ENCODE results near the gene LCP1.

LCP1 gene

DNA sequence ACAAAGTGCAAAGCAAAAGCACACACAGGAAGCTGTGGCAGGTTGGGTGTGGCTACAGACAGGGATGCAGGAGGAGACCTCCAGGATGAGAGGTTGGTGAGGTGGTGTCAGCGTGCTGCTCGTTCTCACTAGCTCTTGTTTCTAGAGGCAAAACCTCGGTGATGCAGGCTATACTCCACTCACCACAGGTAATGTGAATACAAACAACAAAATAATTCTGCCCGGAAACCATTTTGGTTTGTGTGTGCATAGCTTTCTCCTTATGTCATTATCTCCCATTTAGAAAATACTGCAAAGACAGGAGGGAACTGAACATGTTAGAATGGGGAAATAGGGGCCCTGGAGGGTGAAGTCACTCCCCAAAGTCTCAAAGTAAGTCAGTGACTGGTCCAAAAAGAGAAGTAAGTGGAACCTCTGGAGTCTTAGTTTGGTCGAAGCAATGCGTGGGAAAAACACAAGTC, 9.4 kb downstream of the LCP1 start:
- H3K79me2 ChIP-seq, result no peaks in the 10 kb centered on the region
- no peak overlapping the region for H2AFZ ChIP-seq
- no peak overlapping the region for H3K4me3 ChIP-seq (ENCODE audit: low read depth, low read length)
- no peaks in the 10 kb centered on the region for H3K27me3 ChIP-seq (ENCODE audit: control insufficient read depth, insufficient read depth, low read length)
- H3K9ac ChIP-seq, result no peak overlapping the region
- no peak overlapping the region for H3K4me2 ChIP-seq (ENCODE audit: low read length)
- no peaks in the 10 kb centered on the region for H3K36me3 ChIP-seq (ENCODE audit: control insufficient read depth, insufficient read depth, low read length)
- TF ChIP-seq, protein P1, sequence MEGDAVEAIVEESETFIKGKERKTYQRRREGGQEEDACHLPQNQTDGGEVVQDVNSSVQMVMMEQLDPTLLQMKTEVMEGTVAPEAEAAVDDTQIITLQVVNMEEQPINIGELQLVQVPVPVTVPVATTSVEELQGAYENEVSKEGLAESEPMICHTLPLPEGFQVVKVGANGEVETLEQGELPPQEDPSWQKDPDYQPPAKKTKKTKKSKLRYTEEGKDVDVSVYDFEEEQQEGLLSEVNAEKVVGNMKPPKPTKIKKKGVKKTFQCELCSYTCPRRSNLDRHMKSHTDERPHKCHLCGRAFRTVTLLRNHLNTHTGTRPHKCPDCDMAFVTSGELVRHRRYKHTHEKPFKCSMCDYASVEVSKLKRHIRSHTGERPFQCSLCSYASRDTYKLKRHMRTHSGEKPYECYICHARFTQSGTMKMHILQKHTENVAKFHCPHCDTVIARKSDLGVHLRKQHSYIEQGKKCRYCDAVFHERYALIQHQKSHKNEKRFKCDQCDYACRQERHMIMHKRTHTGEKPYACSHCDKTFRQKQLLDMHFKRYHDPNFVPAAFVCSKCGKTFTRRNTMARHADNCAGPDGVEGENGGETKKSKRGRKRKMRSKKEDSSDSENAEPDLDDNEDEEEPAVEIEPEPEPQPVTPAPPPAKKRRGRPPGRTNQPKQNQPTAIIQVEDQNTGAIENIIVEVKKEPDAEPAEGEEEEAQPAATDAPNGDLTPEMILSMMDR (IDR thresholded peaks at IDR 0.05), result no peak
- peaks cover 6% of the 10 kb centered on the region for H3K4me1 ChIP-seq
- no peak overlapping the region for H3K27ac ChIP-seq
- no peaks in the 10 kb centered on the region for H3K9me3 ChIP-seq (ENCODE audit: control insufficient read depth, low read length)

DNA sequence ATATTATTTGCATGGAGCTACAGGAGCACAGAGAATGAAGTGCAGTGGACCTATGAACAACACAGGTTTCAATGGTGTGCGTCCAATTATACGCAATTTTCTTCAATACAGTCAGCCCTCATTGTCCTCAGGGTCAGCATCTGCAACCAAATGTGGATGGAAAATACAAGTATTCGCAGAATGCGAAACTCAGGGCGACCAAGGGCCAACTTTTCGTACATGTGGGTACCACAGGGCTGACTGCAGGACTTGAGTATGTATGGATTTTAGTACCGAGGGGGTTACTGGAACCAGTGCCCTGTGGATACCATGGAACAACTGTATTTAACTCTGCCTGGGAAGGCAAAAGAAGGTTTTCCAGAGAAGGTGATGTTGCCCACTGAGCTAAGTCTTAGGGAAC, 10.2 kb downstream of the LCP1 start:
- no peaks in the 10 kb centered on the region for H3K27me3 ChIP-seq (ENCODE audit: control insufficient read depth, insufficient read depth, low read length)
- no peak overlapping the region for H2AFZ ChIP-seq
- no peaks in the 10 kb centered on the region for H3K36me3 ChIP-seq (ENCODE audit: control insufficient read depth, insufficient read depth, low read length)
- H3K79me2 ChIP-seq, result no peaks in the 10 kb centered on the region
- TF ChIP-seq, protein P1 (IDR thresholded peaks at IDR 0.05), result no peak
- H3K4me3 ChIP-seq (ENCODE audit: low read depth, low read length), result no peak overlapping the region
- peaks cover 6% of the 10 kb centered on the region for H3K4me1 ChIP-seq
- no peak overlapping the region for H3K9ac ChIP-seq
- no peak overlapping the region for H3K27ac ChIP-seq
- H3K4me2 ChIP-seq (ENCODE audit: low read length), result no peak overlapping the region
- H3K9me3 ChIP-seq (ENCODE audit: control insufficient read depth, low read length), result no peaks in the 10 kb centered on the region

DNA sequence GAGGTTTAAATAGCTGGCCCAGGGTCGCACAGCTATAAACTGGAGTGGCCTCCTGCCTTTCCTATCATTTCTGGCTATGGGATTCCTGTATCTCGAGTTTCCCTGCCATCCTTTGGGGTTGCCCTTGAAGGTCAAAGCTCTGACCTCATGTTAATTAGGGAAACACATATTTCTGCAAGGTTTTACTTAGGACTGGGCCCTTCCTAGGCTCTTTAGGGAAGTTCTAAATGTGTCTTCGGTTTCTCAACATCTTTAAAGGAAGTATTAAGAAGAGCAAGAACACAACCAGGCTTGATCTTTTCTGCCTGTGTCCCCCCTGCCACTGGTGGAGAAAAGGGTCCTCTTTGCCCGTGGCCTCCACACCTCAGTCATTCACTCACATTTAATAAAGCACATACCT, 10.8 kb downstream of the LCP1 start:
- TF ChIP-seq, protein P1 (IDR thresholded peaks at IDR 0.05), result no peak
- no peak overlapping the region for H2AFZ ChIP-seq
- H3K9me3 ChIP-seq (ENCODE audit: control insufficient read depth, low read length), result no peaks in the 10 kb centered on the region
- no peaks in the 10 kb centered on the region for H3K36me3 ChIP-seq (ENCODE audit: control insufficient read depth, insufficient read depth, low read length)
- H3K27ac ChIP-seq, result peak overlapping the region; percentile 67
- H3K27me3 ChIP-seq (ENCODE audit: control insufficient read depth, insufficient read depth, low read length), result no peaks in the 10 kb centered on the region
- peaks cover 6% of the 10 kb centered on the region for H3K4me1 ChIP-seq
- H3K9ac ChIP-seq, result no peak overlapping the region
- H3K4me3 ChIP-seq (ENCODE audit: low read depth, low read length), result no peak overlapping the region
- no peaks in the 10 kb centered on the region for H3K79me2 ChIP-seq
- H3K4me2 ChIP-seq (ENCODE audit: low read length), result no peak overlapping the region

DNA sequence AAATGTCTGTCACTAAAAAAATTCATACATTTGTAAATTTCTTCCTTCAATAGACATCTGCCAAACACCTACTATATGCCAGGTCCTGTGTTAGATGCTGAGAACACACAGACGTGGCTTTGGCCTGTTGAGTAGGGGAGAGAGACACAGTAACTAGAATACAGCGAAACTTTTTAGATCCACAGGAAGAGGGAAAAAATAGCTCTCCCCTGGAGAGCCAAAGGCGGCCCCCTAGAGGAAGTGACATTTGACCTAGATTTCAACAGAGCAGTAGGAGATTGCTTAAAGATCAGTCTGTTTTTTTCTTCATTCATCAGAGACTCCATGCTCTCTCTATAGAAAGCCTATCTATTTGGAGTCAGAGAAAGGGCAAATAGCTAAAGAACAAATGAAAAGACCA, 11.3 kb downstream of the LCP1 start:
- H3K27ac ChIP-seq, result peak overlapping the region; percentile 67
- H3K4me3 ChIP-seq (ENCODE audit: low read depth, low read length), result no peak overlapping the region
- H3K4me1 ChIP-seq, result peaks cover 6% of the 10 kb centered on the region
- no peak overlapping the region for H3K4me2 ChIP-seq (ENCODE audit: low read length)
- H3K36me3 ChIP-seq (ENCODE audit: control insufficient read depth, insufficient read depth, low read length), result no peaks in the 10 kb centered on the region
- no peaks in the 10 kb centered on the region for H3K9me3 ChIP-seq (ENCODE audit: control insufficient read depth, low read length)
- no peaks in the 10 kb centered on the region for H3K27me3 ChIP-seq (ENCODE audit: control insufficient read depth, insufficient read depth, low read length)
- peak overlapping the region; percentile 6 for H2AFZ ChIP-seq
- no peak overlapping the region for H3K9ac ChIP-seq
- H3K79me2 ChIP-seq, result no peaks in the 10 kb centered on the region
- TF ChIP-seq, protein P1 (IDR thresholded peaks at IDR 0.05), result no peak

DNA sequence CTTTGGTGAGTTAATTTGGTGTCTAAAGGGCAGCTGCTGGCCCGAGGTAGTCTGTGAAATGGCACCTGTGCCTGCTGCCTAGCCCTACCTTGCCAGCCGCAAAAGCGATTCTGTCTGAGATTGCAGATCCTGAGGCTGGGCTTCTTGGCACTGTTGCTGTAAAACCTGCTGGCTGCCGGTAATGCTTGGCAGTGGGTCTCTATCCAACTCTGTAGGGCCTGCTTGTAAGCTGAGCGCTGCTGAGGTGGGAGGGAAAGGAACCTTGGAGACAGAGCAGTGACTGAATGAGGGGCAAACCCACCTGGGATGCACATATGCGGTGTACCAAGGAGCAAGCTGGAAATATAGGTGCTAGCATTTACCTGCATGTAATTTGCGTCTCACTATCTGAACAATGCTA, 11.7 kb downstream of the LCP1 start:
- H3K27ac ChIP-seq, result peak overlapping the region; percentile 67
- TF ChIP-seq, protein P1 (IDR thresholded peaks at IDR 0.05), result no peak
- peaks cover 6% of the 10 kb centered on the region for H3K4me1 ChIP-seq
- no peak overlapping the region for H3K4me2 ChIP-seq (ENCODE audit: low read length)
- H3K27me3 ChIP-seq (ENCODE audit: control insufficient read depth, insufficient read depth, low read length), result no peaks in the 10 kb centered on the region
- no peaks in the 10 kb centered on the region for H3K79me2 ChIP-seq
- H3K4me3 ChIP-seq (ENCODE audit: low read depth, low read length), result no peak overlapping the region
- H2AFZ ChIP-seq, result peak overlapping the region; percentile 6
- no peaks in the 10 kb centered on the region for H3K36me3 ChIP-seq (ENCODE audit: control insufficient read depth, insufficient read depth, low read length)
- no peaks in the 10 kb centered on the region for H3K9me3 ChIP-seq (ENCODE audit: control insufficient read depth, low read length)
- H3K9ac ChIP-seq, result no peak overlapping the region
